ENCODE measurements around the gene TMEM82.

The TMEM82 gene

GRCh38 chr1:15722411-15722810 lies 19.9 kb upstream of the TMEM82 start:
- DNase-seq, result no peak

- DNase-seq, result no peak
Observed at GRCh38 chr1:15722836-15723532, 19.3 kb upstream of the TMEM82 start.

GRCh38 chr1:15723631-15724246 lies 18.6 kb upstream of the TMEM82 start:
- no peak for DNase-seq

GRCh38 chr1:15724949-15725880 lies 17.1 kb upstream of the TMEM82 start:
- DNase-seq, result no peak

- no peak for DNase-seq
Observed at GRCh38 chr1:15726508-15726907, 15.8 kb upstream of the TMEM82 start.

GRCh38 chr1:15727021-15727420 lies 15.3 kb upstream of the TMEM82 start:
- no peak for DNase-seq

- no peak for DNase-seq
Observed at GRCh38 chr1:15727424-15727823, 14.9 kb upstream of the TMEM82 start.

GRCh38 chr1:15727866-15728534 lies 14.3 kb upstream of the TMEM82 start:
- no peak for DNase-seq

GRCh38 chr1:15728937-15729657 lies 13.2 kb upstream of the TMEM82 start:
- DNase-seq, result no peak

- DNase-seq, result no peak
Observed at GRCh38 chr1:15730423-15730822, 11.9 kb upstream of the TMEM82 start.

- no peak for DNase-seq
Observed at GRCh38 chr1:15730936-15731335, 11.4 kb upstream of the TMEM82 start.

- no peak for DNase-seq
Observed at GRCh38 chr1:15731735-15732685, 10.3 kb upstream of the TMEM82 start.

- DNase-seq, result no peak
Observed at GRCh38 chr1:15732686-15733081, 9.6 kb upstream of the TMEM82 start.

GRCh38 chr1:15733218-15733725 lies 9.0 kb upstream of the TMEM82 start:
- DNase-seq, result no peak

- DNase-seq, result no peak
Observed at GRCh38 chr1:15733726-15734226, 8.5 kb upstream of the TMEM82 start.

GRCh38 chr1:15734296-15734695 lies 8.0 kb upstream of the TMEM82 start:
- DNase-seq, result no peak

- no peak for DNase-seq
Observed at GRCh38 chr1:15734901-15735300, 7.4 kb upstream of the TMEM82 start.

GRCh38 chr1:15735304-15736037 lies 6.8 kb upstream of the TMEM82 start:
- DNase-seq, result no peak

GRCh38 chr1:15736038-15736891 lies 6.0 kb upstream of the TMEM82 start, which contains the start of gene SLC25A34:
TSS of gene SLC25A34 (plus strand) at chr1:15736258. CDS start at chr1:15736486, 228 bp downstream.
- no peak for DNase-seq

Measured in activated CD4-positive, alpha-beta T cell treated with anti-CD3 and anti-CD28 coated beads for 48 hours (primary cell).